SK-N-SH (cell line): ENCODE results near the gene COL20A1. TPM values are rescaled to one million over a fixed set of nuclear protein-coding genes. Genes with fewer than 3 reads are reported as not detected.

Experiments used
- CTCF ChIA-PET: fragments of 300-600, 350-600 bp; formaldehyde crosslinking; extraction: SDS; loops from one replicate; lab custom pipeline; 2021; lab: Yijun Ruan, JAX
- POLR2A ChIA-PET: fragments of 350-600 bp; sonication (Branson Sonifier 250); formaldehyde crosslinking; extraction: SDS; loops from one replicate; lab custom pipeline; 2020; ENCODE audit warnings: antibody characterized with exemption, inconsistent platforms; lab: Yijun Ruan, JAX
- DNase-seq: peaks from one replicate; pipeline ENCODE4 v3.0.0; 2012
- H2AFZ ChIP-seq: fragments of 200-600 bp; sonication (generic); 2 replicates; pipeline ENCODE4 v1.8.1; 2016; ENCODE audit warnings: antibody characterized with exemption, mild to moderate bottlenecking, low read depth
- H3F3A ChIP-seq: fragments of 200-600 bp; sonication (generic); replicated peaks from 2 replicates; pipeline ENCODE3; 2016; ENCODE audit warnings: antibody characterized with exemption, mild to moderate bottlenecking; ENCODE audit not compliant: insufficient read depth
- H3K27ac ChIP-seq, 2 experiments: fragments of 200-500 bp in 1 of 2; fragments of 200-600 bp in 1 of 2; sonication (Bioruptor generic) in 1 of 2; sonication (generic), shearing (Covaris generic) in 1 of 2; 2 replicates each; pipeline versions ENCODE4 v1.5.1 to v1.6.1; 2014 to 2016; ENCODE audit warnings: low read depth in 2 of 2, inconsistent platforms in 1 of 2, low read length in 1 of 2, mild to moderate bottlenecking in 1 of 2, mixed read lengths in 1 of 2
- H3K27me3 ChIP-seq: fragments of 200-600 bp; sonication (generic), shearing (Covaris generic); 2 replicates; pipeline ENCODE4 v1.6.1; 2016; ENCODE audit warnings: mixed run types; ENCODE audit not compliant: insufficient read depth
- H3K36me3 ChIP-seq, 2 experiments: fragments of 200-500 bp in 1 of 2; fragments of 200-600 bp in 1 of 2; sonication (Bioruptor generic) in 1 of 2; sonication (generic) in 1 of 2; replicated peaks in 1 of 2; 2 replicates each; pipeline versions ENCODE3 to v1.5.1; 2014 to 2016; ENCODE audit warnings: low read length in 1 of 2, mild to moderate bottlenecking in 1 of 2; ENCODE audit not compliant: insufficient read depth in 2 of 2, control insufficient read depth in 1 of 2
- H3K4me1 ChIP-seq, 2 experiments: fragments of 200-500 bp in 1 of 2; fragments of 200-600 bp in 1 of 2; sonication (Bioruptor generic) in 1 of 2; sonication (generic), shearing (Covaris generic) in 1 of 2; 2 replicates each; pipeline versions ENCODE4 v1.5.1 to v1.6.1; 2014 to 2016; ENCODE audit warnings: low read depth in 1 of 2, low read length in 1 of 2, mixed run types in 1 of 2; ENCODE audit not compliant: insufficient read depth in 2 of 2, control insufficient read depth in 1 of 2
- H3K4me2 ChIP-seq: fragments of 200-600 bp; sonication (generic), shearing (Covaris generic); 2 replicates; pipeline ENCODE4 v1.6.1; 2017; ENCODE audit warnings: mixed run types
- H3K4me3 ChIP-seq, 2 experiments: fragments of 200-500 bp in 1 of 2; fragments of 200-600 bp in 1 of 2; sonication (Bioruptor generic) in 1 of 2; sonication (generic), shearing (Covaris generic) in 1 of 2; 2 replicates each; pipeline versions ENCODE4 v1.5.1 to v1.8.1; 2014 to 2016; ENCODE audit warnings: low read depth in 2 of 2, inconsistent platforms in 1 of 2, low read length in 1 of 2, mild to moderate bottlenecking in 1 of 2, mixed read lengths in 1 of 2, moderate library complexity in 1 of 2
- H3K79me2 ChIP-seq: fragments of 200-600 bp; sonication (generic); 2 replicates; pipeline ENCODE4 v1.8.1; 2017; ENCODE audit warnings: mild to moderate bottlenecking; ENCODE audit not compliant: insufficient read depth
- H3K9ac ChIP-seq: fragments of 200-600 bp; sonication (generic); 2 replicates; pipeline ENCODE4 v1.6.1; 2017; ENCODE audit warnings: mixed run types
- H3K9me2 ChIP-seq: fragments of 200-600 bp; sonication (generic); 2 replicates; pipeline ENCODE4 v1.6.1; 2017; ENCODE audit warnings: mixed run types
- H3K9me3 ChIP-seq: fragments of 200-600 bp; sonication (generic); 2 replicates; pipeline ENCODE4 v1.6.1; 2017; ENCODE audit warnings: mixed run types, mild to moderate bottlenecking, moderate library complexity
- H4K20me1 ChIP-seq: fragments of 200-600 bp; sonication (generic); 2 replicates; pipeline ENCODE4 v1.6.1; 2017; ENCODE audit warnings: mild to moderate bottlenecking, mixed run types; ENCODE audit not compliant: insufficient read depth
- CHD2 ChIP-seq: fragments of 150-350 bp; IDR thresholded peaks from 2 replicates; pipeline ENCODE4 v1.6.1; 2018; ENCODE audit warnings: low read length; ENCODE audit not compliant: partially characterized antibody
- EP300 ChIP-seq, 2 experiments: IDR thresholded peaks; 2 replicates each; pipeline versions ENCODE4 v1.4.0 to v1.6.1; 2012; ENCODE audit warnings: borderline replicate concordance in 1 of 2, low read depth in 1 of 2, low read length in 1 of 2
- FOXM1 ChIP-seq: IDR thresholded peaks from 2 replicates; pipeline ENCODE4 v1.4.0; 2012; ENCODE audit warnings: low read depth, mild to moderate bottlenecking
- GABPA ChIP-seq: IDR thresholded peaks from 2 replicates; pipeline ENCODE4 v1.4.0; 2012; ENCODE audit warnings: low read depth, mild to moderate bottlenecking
- MXI1 ChIP-seq: IDR thresholded peaks from 2 replicates; pipeline ENCODE4 v1.6.1; 2012; ENCODE audit warnings: mild to moderate bottlenecking, low read depth, low read length, improper control_type of control experiment
- NRF1 ChIP-seq: IDR thresholded peaks from 2 replicates; pipeline ENCODE4 v1.6.1; 2012; ENCODE audit warnings: low read depth, mild to moderate bottlenecking, low read length
- POLR2AphosphoS5 ChIP-seq: IDR thresholded peaks from 2 replicates; pipeline ENCODE4 v1.6.1; 2012; ENCODE audit warnings: low read depth, low read length
- RFX5 ChIP-seq: IDR thresholded peaks from 2 replicates; pipeline ENCODE4 v1.6.1; 2012; ENCODE audit warnings: mild to moderate bottlenecking, improper control_type of control experiment, low read length
- RXRA ChIP-seq: IDR thresholded peaks from 2 replicates; pipeline ENCODE4 v1.4.0; 2012; ENCODE audit warnings: low read depth, mild to moderate bottlenecking, borderline replicate concordance
- TCF12 ChIP-seq: IDR thresholded peaks from 2 replicates; pipeline ENCODE4 v1.4.0; 2012
- TEAD4 ChIP-seq: IDR thresholded peaks from 2 replicates; pipeline ENCODE4 v1.4.0; 2012; ENCODE audit warnings: mild to moderate bottlenecking, borderline replicate concordance; ENCODE audit not compliant: insufficient read depth
- WGBS: methylation state at CpG from one replicate; pipeline ENCODE4 v1.1.6; 2017; ENCODE audit warnings: low lambda C conversion rate; 5-methylcytosine and 5-hydroxymethylcytosine counted together
- polyA plus RNA-seq, 3 experiments: library from polyadenylated mRNA; depleted of rRNA; stranded (reverse); fragments of >200 nt; gene quantifications; 2 replicates each; pipeline ENCODE4 v1.2.3, GENCODE V29; 2012
- TF ChIP-seq, protein P1 (sequence below): fragments of 200-600 bp; sonication (generic); IDR thresholded peaks from 2 replicates; pipeline ENCODE4 v1.6.1; 2017; ENCODE audit warnings: antibody characterized with exemption, mild to moderate bottlenecking, moderate library complexity
- TF ChIP-seq, protein P2 (sequence below): fragments of 150-350 bp; IDR thresholded peaks from 2 replicates; pipeline ENCODE4 v1.6.1; 2016; ENCODE audit warnings: mild to moderate bottlenecking, low read depth, low read length
- TF ChIP-seq, protein P3 (sequence below): IDR thresholded peaks from 2 replicates; pipeline ENCODE4 v1.4.0; 2012; ENCODE audit warnings: low read depth, borderline replicate concordance
- TF ChIP-seq, protein P4 (sequence below): IDR thresholded peaks from 2 replicates; pipeline ENCODE4 v1.6.1; 2012; ENCODE audit warnings: mild to moderate bottlenecking, low read depth, low read length, moderate library complexity
- TF ChIP-seq, protein P5 (sequence below): fragments of 150-350 bp; IDR thresholded peaks from 2 replicates; pipeline ENCODE4 v1.6.1; 2017; ENCODE audit warnings: antibody characterized with exemption, low read length, low read depth, borderline replicate concordance
- TF ChIP-seq, protein P6 (sequence below): IDR thresholded peaks from 2 replicates; pipeline ENCODE4 v1.4.0; 2012; ENCODE audit warnings: low read depth

Gene COL20A1
- polyA plus RNA-seq, 1 of the 3 experiments (the other 2 are of a cell fraction): not detected

DNA sequence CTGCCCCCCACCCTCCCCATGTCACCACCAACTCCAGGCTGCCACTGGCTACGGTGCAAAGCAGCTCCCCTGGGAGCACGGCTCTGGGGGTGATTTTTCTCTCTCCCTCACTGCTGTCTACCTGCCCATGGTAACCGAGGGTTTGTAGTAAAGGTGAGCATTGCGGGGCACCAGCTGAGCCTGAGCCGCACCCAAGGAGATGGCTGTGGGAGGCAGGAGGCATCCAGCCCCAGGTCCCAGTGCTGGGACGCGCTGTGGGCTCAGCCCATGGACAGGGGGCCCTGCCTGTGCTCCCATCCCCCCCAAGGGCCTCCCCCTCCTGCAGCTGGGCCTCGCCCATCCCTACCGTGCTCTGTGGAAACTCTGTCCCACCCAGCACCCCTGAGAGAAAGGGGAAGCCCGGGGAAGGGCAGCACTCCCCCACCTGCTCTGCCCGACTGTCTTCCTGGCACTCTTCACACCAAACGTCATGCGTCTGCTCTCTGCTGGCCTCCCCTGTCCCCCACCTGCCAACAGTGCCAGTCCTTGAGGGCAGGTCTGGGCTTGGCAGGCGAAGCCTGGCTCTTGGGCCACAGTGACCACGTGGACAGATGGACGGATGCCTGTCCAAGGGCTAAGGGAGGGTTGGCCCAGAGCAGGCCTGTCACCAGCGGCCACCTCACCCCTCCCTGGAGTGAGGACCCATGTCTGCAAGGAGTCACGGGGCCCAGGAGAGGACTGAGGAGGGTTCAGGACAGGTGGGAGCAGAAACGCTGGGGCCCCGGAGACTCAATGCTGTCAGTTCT lies 72.0 kb downstream of the COL20A1 start:
- Histone ChIP-seq H3K4me3 (no peak overlapping the region), H3K27me3 (no peaks in the 10 kb centered on the region), H3K36me3 (no peaks in the 10 kb centered on the region), H3F3A (no peaks in the 10 kb centered on the region), H4K20me1 (no peaks in the 10 kb centered on the region), H3K79me2 (no peaks in the 10 kb centered on the region)
- 33% methylated on average over 3 of the region's 20 CpGs for WGBS
- no peak for DNase-seq
- TF ChIP-seq, protein P1, sequence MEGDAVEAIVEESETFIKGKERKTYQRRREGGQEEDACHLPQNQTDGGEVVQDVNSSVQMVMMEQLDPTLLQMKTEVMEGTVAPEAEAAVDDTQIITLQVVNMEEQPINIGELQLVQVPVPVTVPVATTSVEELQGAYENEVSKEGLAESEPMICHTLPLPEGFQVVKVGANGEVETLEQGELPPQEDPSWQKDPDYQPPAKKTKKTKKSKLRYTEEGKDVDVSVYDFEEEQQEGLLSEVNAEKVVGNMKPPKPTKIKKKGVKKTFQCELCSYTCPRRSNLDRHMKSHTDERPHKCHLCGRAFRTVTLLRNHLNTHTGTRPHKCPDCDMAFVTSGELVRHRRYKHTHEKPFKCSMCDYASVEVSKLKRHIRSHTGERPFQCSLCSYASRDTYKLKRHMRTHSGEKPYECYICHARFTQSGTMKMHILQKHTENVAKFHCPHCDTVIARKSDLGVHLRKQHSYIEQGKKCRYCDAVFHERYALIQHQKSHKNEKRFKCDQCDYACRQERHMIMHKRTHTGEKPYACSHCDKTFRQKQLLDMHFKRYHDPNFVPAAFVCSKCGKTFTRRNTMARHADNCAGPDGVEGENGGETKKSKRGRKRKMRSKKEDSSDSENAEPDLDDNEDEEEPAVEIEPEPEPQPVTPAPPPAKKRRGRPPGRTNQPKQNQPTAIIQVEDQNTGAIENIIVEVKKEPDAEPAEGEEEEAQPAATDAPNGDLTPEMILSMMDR: no peak
- TF ChIP-seq, protein P2, sequence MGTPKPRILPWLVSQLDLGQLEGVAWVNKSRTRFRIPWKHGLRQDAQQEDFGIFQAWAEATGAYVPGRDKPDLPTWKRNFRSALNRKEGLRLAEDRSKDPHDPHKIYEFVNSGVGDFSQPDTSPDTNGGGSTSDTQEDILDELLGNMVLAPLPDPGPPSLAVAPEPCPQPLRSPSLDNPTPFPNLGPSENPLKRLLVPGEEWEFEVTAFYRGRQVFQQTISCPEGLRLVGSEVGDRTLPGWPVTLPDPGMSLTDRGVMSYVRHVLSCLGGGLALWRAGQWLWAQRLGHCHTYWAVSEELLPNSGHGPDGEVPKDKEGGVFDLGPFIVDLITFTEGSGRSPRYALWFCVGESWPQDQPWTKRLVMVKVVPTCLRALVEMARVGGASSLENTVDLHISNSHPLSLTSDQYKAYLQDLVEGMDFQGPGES: no peak
- TF ChIP-seq, protein P3, sequence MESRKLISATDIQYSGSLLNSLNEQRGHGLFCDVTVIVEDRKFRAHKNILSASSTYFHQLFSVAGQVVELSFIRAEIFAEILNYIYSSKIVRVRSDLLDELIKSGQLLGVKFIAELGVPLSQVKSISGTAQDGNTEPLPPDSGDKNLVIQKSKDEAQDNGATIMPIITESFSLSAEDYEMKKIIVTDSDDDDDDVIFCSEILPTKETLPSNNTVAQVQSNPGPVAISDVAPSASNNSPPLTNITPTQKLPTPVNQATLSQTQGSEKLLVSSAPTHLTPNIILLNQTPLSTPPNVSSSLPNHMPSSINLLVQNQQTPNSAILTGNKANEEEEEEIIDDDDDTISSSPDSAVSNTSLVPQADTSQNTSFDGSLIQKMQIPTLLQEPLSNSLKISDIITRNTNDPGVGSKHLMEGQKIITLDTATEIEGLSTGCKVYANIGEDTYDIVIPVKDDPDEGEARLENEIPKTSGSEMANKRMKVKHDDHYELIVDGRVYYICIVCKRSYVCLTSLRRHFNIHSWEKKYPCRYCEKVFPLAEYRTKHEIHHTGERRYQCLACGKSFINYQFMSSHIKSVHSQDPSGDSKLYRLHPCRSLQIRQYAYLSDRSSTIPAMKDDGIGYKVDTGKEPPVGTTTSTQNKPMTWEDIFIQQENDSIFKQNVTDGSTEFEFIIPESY: no peak
- TF ChIP-seq, protein P4, sequence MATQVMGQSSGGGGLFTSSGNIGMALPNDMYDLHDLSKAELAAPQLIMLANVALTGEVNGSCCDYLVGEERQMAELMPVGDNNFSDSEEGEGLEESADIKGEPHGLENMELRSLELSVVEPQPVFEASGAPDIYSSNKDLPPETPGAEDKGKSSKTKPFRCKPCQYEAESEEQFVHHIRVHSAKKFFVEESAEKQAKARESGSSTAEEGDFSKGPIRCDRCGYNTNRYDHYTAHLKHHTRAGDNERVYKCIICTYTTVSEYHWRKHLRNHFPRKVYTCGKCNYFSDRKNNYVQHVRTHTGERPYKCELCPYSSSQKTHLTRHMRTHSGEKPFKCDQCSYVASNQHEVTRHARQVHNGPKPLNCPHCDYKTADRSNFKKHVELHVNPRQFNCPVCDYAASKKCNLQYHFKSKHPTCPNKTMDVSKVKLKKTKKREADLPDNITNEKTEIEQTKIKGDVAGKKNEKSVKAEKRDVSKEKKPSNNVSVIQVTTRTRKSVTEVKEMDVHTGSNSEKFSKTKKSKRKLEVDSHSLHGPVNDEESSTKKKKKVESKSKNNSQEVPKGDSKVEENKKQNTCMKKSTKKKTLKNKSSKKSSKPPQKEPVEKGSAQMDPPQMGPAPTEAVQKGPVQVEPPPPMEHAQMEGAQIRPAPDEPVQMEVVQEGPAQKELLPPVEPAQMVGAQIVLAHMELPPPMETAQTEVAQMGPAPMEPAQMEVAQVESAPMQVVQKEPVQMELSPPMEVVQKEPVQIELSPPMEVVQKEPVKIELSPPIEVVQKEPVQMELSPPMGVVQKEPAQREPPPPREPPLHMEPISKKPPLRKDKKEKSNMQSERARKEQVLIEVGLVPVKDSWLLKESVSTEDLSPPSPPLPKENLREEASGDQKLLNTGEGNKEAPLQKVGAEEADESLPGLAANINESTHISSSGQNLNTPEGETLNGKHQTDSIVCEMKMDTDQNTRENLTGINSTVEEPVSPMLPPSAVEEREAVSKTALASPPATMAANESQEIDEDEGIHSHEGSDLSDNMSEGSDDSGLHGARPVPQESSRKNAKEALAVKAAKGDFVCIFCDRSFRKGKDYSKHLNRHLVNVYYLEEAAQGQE: no peak
- no peak for TF ChIP-seq TCF12
- TF ChIP-seq, protein P5, sequence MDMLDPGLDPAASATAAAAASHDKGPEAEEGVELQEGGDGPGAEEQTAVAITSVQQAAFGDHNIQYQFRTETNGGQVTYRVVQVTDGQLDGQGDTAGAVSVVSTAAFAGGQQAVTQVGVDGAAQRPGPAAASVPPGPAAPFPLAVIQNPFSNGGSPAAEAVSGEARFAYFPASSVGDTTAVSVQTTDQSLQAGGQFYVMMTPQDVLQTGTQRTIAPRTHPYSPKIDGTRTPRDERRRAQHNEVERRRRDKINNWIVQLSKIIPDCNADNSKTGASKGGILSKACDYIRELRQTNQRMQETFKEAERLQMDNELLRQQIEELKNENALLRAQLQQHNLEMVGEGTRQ: no peak
- TF ChIP-seq NRF1: no peak
- no peak for TF ChIP-seq TEAD4
- TF ChIP-seq CHD2: no peak
- TF ChIP-seq POLR2AphosphoS5: no peak
- no peak for TF ChIP-seq RXRA
- TF ChIP-seq, protein P6, sequence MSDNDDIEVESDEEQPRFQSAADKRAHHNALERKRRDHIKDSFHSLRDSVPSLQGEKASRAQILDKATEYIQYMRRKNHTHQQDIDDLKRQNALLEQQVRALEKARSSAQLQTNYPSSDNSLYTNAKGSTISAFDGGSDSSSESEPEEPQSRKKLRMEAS: no peak
- no peak for TF ChIP-seq MXI1
- TF ChIP-seq FOXM1: no peak
- TF ChIP-seq GABPA: no peak
- no peak for TF ChIP-seq EP300 (IDR thresholded peaks at IDR 0.05; ENCODE audit: borderline replicate concordance in 1 of 2, low read depth in 1 of 2, low read length in 1 of 2)
- TF ChIP-seq RFX5: no peak
- TF ChIP-seq, all 33 proteins: peak for 0
- H3K4me1 ChIP-seq: peaks cover 0 to 4% of the 10 kb centered on the region in 2 experiments; a peak in 1 of 4 replicates
- no peak overlapping the region for H3K9ac ChIP-seq
- no peaks in the 10 kb centered on the region for H3K9me3 ChIP-seq
- POLR2A ChIA-PET: no interaction called here
- H3K27ac ChIP-seq: no peak overlapping the region
- no peak overlapping the region for H3K4me2 ChIP-seq
- CTCF ChIA-PET: interaction anchor here (3.2 kb wide), 1 partner anchor 55 kb away, joined by 26 read pairs; no protein-coding TSS in a partner anchor
- no peaks in the 10 kb centered on the region for H3K9me2 ChIP-seq
- H2AFZ ChIP-seq: no peak overlapping the region
